Endodermal cell (in vitro differentiated cells): ENCODE results near the gene FZD10. TPM values are rescaled to one million over a fixed set of nuclear protein-coding genes. Genes with fewer than 3 reads are reported as not detected.

Experiments used
- DNase-seq: peaks from one replicate; pipeline ENCODE4 v3.0.0-alpha.2; 2017
- H3K27ac ChIP-seq: 2 replicates; pipeline ENCODE4 v1.5.1; 2013; ENCODE audit warnings: mild to moderate bottlenecking, low read depth, low read length, moderate library complexity
- H3K27me3 ChIP-seq: 2 replicates; pipeline ENCODE4 v1.6.1; 2013; ENCODE audit warnings: mild to moderate bottlenecking, low read length, moderate library complexity; ENCODE audit not compliant: insufficient read depth, control insufficient read depth, poor library complexity, severe bottlenecking
- H3K36me3 ChIP-seq: 2 replicates; pipeline ENCODE4 v1.7.0; 2013; ENCODE audit warnings: mild to moderate bottlenecking, low read length, moderate library complexity; ENCODE audit not compliant: control insufficient read depth, insufficient read depth
- H3K4me1 ChIP-seq: one replicate; pipeline ENCODE4 v1.7.0; 2013; ENCODE audit warnings: low read length; ENCODE audit not compliant: control insufficient read depth, insufficient read depth
- H3K4me3 ChIP-seq: 2 replicates; pipeline ENCODE4 v1.5.1; 2013; ENCODE audit warnings: mild to moderate bottlenecking, low read length, moderate library complexity
- H3K9ac ChIP-seq: 2 replicates; pipeline ENCODE4 v1.6.1; 2013; ENCODE audit warnings: mild to moderate bottlenecking, low read length, moderate library complexity; ENCODE audit not compliant: poor library complexity, severe bottlenecking; ENCODE audit errors: extremely low read depth
- H3K9me3 ChIP-seq: 2 replicates; pipeline ENCODE4 v1.6.1; 2013; ENCODE audit warnings: mild to moderate bottlenecking, low read length, moderate library complexity; ENCODE audit not compliant: control insufficient read depth
- H3K27ac Mint-ChIP-seq: 2 replicates; pipeline ENCODE4 v1.8.0; 2020; ENCODE audit warnings: mixed read lengths
- H3K27me3 Mint-ChIP-seq: 2 replicates; pipeline ENCODE4 v1.8.0; 2021; ENCODE audit warnings: mild to moderate bottlenecking, mixed read lengths; ENCODE audit not compliant: insufficient read depth
- H3K36me3 Mint-ChIP-seq: 2 replicates; pipeline ENCODE4 v1.8.0; 2020; ENCODE audit warnings: low read depth, mixed read lengths
- H3K4me1 Mint-ChIP-seq: 2 replicates; pipeline ENCODE4 v1.8.0; 2020; ENCODE audit warnings: mixed read lengths
- H3K4me3 Mint-ChIP-seq: 2 replicates; pipeline ENCODE4 v1.8.0; 2020; ENCODE audit warnings: mild to moderate bottlenecking, moderate library complexity, mixed read lengths
- H3K9me3 Mint-ChIP-seq: 2 replicates; pipeline ENCODE4 v1.8.0; 2020; ENCODE audit warnings: mild to moderate bottlenecking, mixed read lengths
- CTCF ChIP-seq: fragments of 200-600 bp; sonication (generic); conservative IDR thresholded peaks from 2 replicates; pipeline ENCODE4 v1.5.0; 2021; ENCODE audit warnings: antibody characterized with exemption, mild to moderate bottlenecking
- WGBS, 2 experiments: methylation state at CpG; one replicate each; pipeline versions ENCODE4 v1.1.5 to v1.1.7; 2013; ENCODE audit warnings: missing lambda C conversion rate in 2 of 2, mixed read lengths in 1 of 2; ENCODE audit not compliant: insufficient coverage in 1 of 2, insufficient read length in 1 of 2; 5-methylcytosine and 5-hydroxymethylcytosine counted together
- total RNA-seq, 2 donors: library from RNA; stranded (reverse); fragmentation: NEBNext Ultra II Directional in 1 of 2; extraction: Animal tissue kit (Norgen Biotek cat#: 25700) in 1 of 2; gene quantifications; 2 replicates in 1 of 2; 3 replicates in 1 of 2; pipeline ENCODE4 v1.2.1, GENCODE V29; 2021

The FZD10 gene
- total RNA-seq, 2 donors from 2014 or later: 0.18 TPM; not detected in 1

- Histone ChIP-seq H3K4me1 (no peaks in the 10 kb centered on the region), H3K36me3 (no peaks in the 10 kb centered on the region), H3K27ac (no peak overlapping the region), H3K27me3 (peaks cover 15% of the 10 kb centered on the region), H3K9ac (no peak overlapping the region), H3K9me3 (no peaks in the 10 kb centered on the region), H3K4me3 (no peak overlapping the region)
- Mint-ChIP-seq H3K27me3 (peaks cover 57% of the 10 kb centered on the region), H3K4me1 (peaks cover 4% of the 10 kb centered on the region), H3K27ac (no peak overlapping the region), H3K36me3 (no peaks in the 10 kb centered on the region), H3K9me3 (no peaks in the 10 kb centered on the region), H3K4me3 (no peak overlapping the region)
- TF ChIP-seq CTCF: no peak
- no peak for DNase-seq
- WGBS, 2 experiments: 85 to 93% methylated on average over 9 to 11 of the region's 11 CpGs
Measured at GRCh38 chr12:130121226-130122000, 40.9 kb upstream of the FZD10 start.

DNA sequence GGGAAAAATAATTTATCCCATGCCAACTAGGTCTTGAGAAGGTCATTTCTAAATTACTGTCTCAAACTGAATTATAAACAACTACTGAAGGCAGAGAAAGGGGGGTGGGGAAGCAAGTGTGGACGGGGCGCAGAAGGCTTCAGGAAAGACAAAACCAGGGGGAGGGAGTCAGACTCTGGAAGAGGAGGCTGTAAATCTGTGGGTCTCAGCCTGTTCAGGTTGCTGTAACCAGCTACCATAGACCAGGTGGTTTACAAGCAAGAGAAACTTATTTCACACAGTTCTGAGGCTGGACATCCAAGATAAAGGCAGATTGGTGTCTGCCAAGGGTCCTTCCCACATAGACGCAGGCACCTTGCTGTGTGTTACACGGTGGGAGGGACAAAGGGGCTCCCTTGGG is 39.9 kb upstream of the FZD10 start:
- Mint-ChIP-seq H3K27me3 (peaks cover 62% of the 10 kb centered on the region), H3K4me3 (no peak overlapping the region), H3K9me3 (no peaks in the 10 kb centered on the region), H3K4me1 (no peaks in the 10 kb centered on the region), H3K36me3 (no peaks in the 10 kb centered on the region), H3K27ac (no peak overlapping the region)
- TF ChIP-seq CTCF: no peak
- Histone ChIP-seq H3K27me3 (peaks cover 15% of the 10 kb centered on the region), H3K9me3 (no peaks in the 10 kb centered on the region), H3K36me3 (no peaks in the 10 kb centered on the region), H3K9ac (no peak overlapping the region), H3K4me3 (no peak overlapping the region), H3K27ac (no peak overlapping the region), H3K4me1 (no peaks in the 10 kb centered on the region)
- DNase-seq: no peak
- 83 to 84% methylated on average over 2 to 4 of the region's 4 CpGs for WGBS, 2 experiments

DNA sequence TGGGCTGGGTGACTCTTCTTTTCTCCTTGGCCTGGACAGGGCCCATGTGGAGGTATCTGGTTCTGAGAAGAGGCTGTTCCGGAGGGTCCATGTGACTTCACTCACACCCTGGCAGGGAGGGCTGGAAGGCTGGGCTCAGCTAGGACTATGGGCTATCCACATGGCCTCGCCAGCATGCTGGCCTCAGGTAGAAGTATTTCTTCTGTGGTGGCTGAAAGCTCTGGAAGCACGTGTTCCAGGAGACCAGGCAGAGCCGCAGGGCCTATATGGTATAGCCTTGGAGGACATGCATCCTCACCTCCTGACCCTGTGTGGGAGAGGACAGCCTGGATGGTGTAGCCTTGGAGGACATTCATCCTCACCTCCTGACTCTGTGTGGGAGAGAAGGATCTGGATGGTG is 38.2 kb upstream of the FZD10 start:
- Mint-ChIP-seq H3K27ac (no peak overlapping the region), H3K27me3 (peaks cover 63% of the 10 kb centered on the region), H3K36me3 (no peaks in the 10 kb centered on the region), H3K4me3 (no peak overlapping the region), H3K4me1 (no peaks in the 10 kb centered on the region), H3K9me3 (no peaks in the 10 kb centered on the region)
- no peak for TF ChIP-seq CTCF
- Histone ChIP-seq H3K27ac (no peak overlapping the region), H3K4me1 (no peaks in the 10 kb centered on the region), H3K36me3 (no peaks in the 10 kb centered on the region), H3K9ac (no peak overlapping the region), H3K9me3 (no peaks in the 10 kb centered on the region), H3K4me3 (no peak overlapping the region), H3K27me3 (peaks cover 15% of the 10 kb centered on the region)
- DNase-seq: no peak
- 89 to 92% methylated on average over 3 to 4 of the region's 4 CpGs for WGBS, 2 experiments
